Measurements from ENCODE around the gene KCNJ10.

KCNJ10 gene

GRCh38 chr1:160090760-160091159 is 20.8 kb upstream of the KCNJ10 start:
- Histone ChIP-seq H2AFZ (ENCODE audit: low read length) (no peak overlapping the region), H4K8ac (ENCODE audit: low read depth, low read length) (no peak overlapping the region), H3K4me2 (ENCODE audit: insufficient read depth, low read length, poor library complexity, severe bottlenecking) (no peak overlapping the region), H3K4me3 (ENCODE audit: low read length in 2 of 2) (no peak overlapping the region), H3K27me3 (ENCODE audit: control insufficient read depth in 3 of 3, insufficient read depth in 3 of 3, low read depth in 1 of 3, low read length in 3 of 3) (no peaks in the 10 kb centered on the region), H3K4ac (ENCODE audit: low read length) (no peak overlapping the region), H3K9ac (ENCODE audit: low read depth, low read length, poor library complexity) (no peak overlapping the region), H2AK5ac (ENCODE audit: low read depth, low read length) (no peak overlapping the region), H3K27ac (replicated peaks; ENCODE audit: low read length) (no peak overlapping the region), H3K79me1 (ENCODE audit: low read depth, low read length) (no peaks in the 10 kb centered on the region), H3K23ac (ENCODE audit: low read depth, low read length, poor library complexity) (no peak overlapping the region), H2BK15ac (ENCODE audit: low read length) (no peak overlapping the region), H2BK120ac (ENCODE audit: low read depth, low read length) (no peak overlapping the region), H3K36me3 (replicated peaks in 1 of 2; ENCODE audit: control insufficient read depth in 2 of 2, insufficient read depth in 2 of 2, low read length in 2 of 2) (peaks cover 0 to 8% of the 10 kb centered on the region in 2 donors), H3K4me1 (ENCODE audit: control insufficient read depth in 2 of 2, insufficient read depth in 1 of 2, low read depth in 1 of 2, low read length in 2 of 2) (peaks cover 7% of the 10 kb centered on the region in 2 donors), H2BK12ac (ENCODE audit: low read length) (no peak overlapping the region), H3K9me3 (replicated peaks in 1 of 2; ENCODE audit: control insufficient read depth in 2 of 2, insufficient read depth in 1 of 2, low read depth in 1 of 2, low read length in 2 of 2) (no peaks in the 10 kb centered on the region), H3K14ac (ENCODE audit: low read length) (no peak overlapping the region), H4K91ac (ENCODE audit: low read depth, low read length, poor library complexity) (no peak overlapping the region), H3K18ac (ENCODE audit: low read length) (no peak overlapping the region), H2BK5ac (ENCODE audit: low read length) (peak overlapping the region; percentile 16)
- no peak for DNase-seq (ENCODE audit: low spot score)
- WGBS, 2 donors (ENCODE audit: extremely low coverage in 2 of 2, insufficient read length in 2 of 2, insufficient replicate concordance in 1 of 2): no CpG with 5 or more reads among the region's 4 CpGs

GRCh38 chr1:160089883-160090282 is 19.9 kb upstream of the KCNJ10 start:
- no CpG with 5 or more reads among the region's 3 CpGs for WGBS, 2 donors (ENCODE audit: extremely low coverage in 2 of 2, insufficient read length in 2 of 2, insufficient replicate concordance in 1 of 2)
- no peak for DNase-seq (ENCODE audit: low spot score)
- Histone ChIP-seq H3K23ac (ENCODE audit: low read depth, low read length, poor library complexity) (no peak overlapping the region), H2BK5ac (ENCODE audit: low read length) (no peak overlapping the region), H2BK15ac (ENCODE audit: low read length) (no peak overlapping the region), H3K4me1 (ENCODE audit: control insufficient read depth in 2 of 2, insufficient read depth in 1 of 2, low read depth in 1 of 2, low read length in 2 of 2) (peaks cover 0 to 3% of the 10 kb centered on the region in 2 donors), H3K9ac (ENCODE audit: low read depth, low read length, poor library complexity) (no peak overlapping the region), H2AFZ (ENCODE audit: low read length) (no peak overlapping the region), H4K8ac (ENCODE audit: low read depth, low read length) (no peak overlapping the region), H3K4me3 (ENCODE audit: low read length in 2 of 2) (no peak overlapping the region), H3K4me2 (ENCODE audit: insufficient read depth, low read length, poor library complexity, severe bottlenecking) (no peak overlapping the region), H3K4ac (ENCODE audit: low read length) (no peak overlapping the region), H3K18ac (ENCODE audit: low read length) (no peak overlapping the region), H2BK120ac (ENCODE audit: low read depth, low read length) (no peak overlapping the region), H3K79me1 (ENCODE audit: low read depth, low read length) (no peaks in the 10 kb centered on the region), H3K27me3 (ENCODE audit: control insufficient read depth in 3 of 3, insufficient read depth in 3 of 3, low read depth in 1 of 3, low read length in 3 of 3) (no peaks in the 10 kb centered on the region), H3K27ac (replicated peaks; ENCODE audit: low read length) (no peak overlapping the region), H3K9me3 (replicated peaks in 1 of 2; ENCODE audit: control insufficient read depth in 2 of 2, insufficient read depth in 1 of 2, low read depth in 1 of 2, low read length in 2 of 2) (no peaks in the 10 kb centered on the region), H2AK5ac (ENCODE audit: low read depth, low read length) (no peak overlapping the region), H3K14ac (ENCODE audit: low read length) (no peak overlapping the region), H4K91ac (ENCODE audit: low read depth, low read length, poor library complexity) (no peak overlapping the region), H2BK12ac (ENCODE audit: low read length) (no peak overlapping the region), H3K36me3 (replicated peaks in 1 of 2; ENCODE audit: control insufficient read depth in 2 of 2, insufficient read depth in 2 of 2, low read length in 2 of 2) (peaks cover 0 to 8% of the 10 kb centered on the region in 2 donors)

- H4K91ac ChIP-seq (ENCODE audit: low read depth, low read length, poor library complexity): no peak overlapping the region
- H2BK12ac ChIP-seq (ENCODE audit: low read length): no peak overlapping the region
- H3K9me3 ChIP-seq (replicated peaks in 1 of 2; ENCODE audit: control insufficient read depth in 2 of 2, insufficient read depth in 1 of 2, low read depth in 1 of 2, low read length in 2 of 2): no peaks in the 10 kb centered on the region
- no peak overlapping the region for H2BK120ac ChIP-seq (ENCODE audit: low read depth, low read length)
- H2BK5ac ChIP-seq (ENCODE audit: low read length): no peak overlapping the region
- H3K14ac ChIP-seq (ENCODE audit: low read length): no peak overlapping the region
- H3K18ac ChIP-seq (ENCODE audit: low read length): no peak overlapping the region
- no peak overlapping the region for H3K9ac ChIP-seq (ENCODE audit: low read depth, low read length, poor library complexity)
- DNase-seq (ENCODE audit: low spot score): no peak
- no peak overlapping the region for H3K4me3 ChIP-seq (ENCODE audit: low read length in 2 of 2)
- H3K4ac ChIP-seq (ENCODE audit: low read length): no peak overlapping the region
- H2BK15ac ChIP-seq (ENCODE audit: low read length): no peak overlapping the region
- no peak overlapping the region for H3K4me2 ChIP-seq (ENCODE audit: insufficient read depth, low read length, poor library complexity, severe bottlenecking)
- peaks cover 3% of the 10 kb centered on the region in 2 donors for H3K4me1 ChIP-seq (ENCODE audit: control insufficient read depth in 2 of 2, insufficient read depth in 1 of 2, low read depth in 1 of 2, low read length in 2 of 2)
- H2AK5ac ChIP-seq (ENCODE audit: low read depth, low read length): no peak overlapping the region
- no peak overlapping the region for H4K8ac ChIP-seq (ENCODE audit: low read depth, low read length)
- WGBS, 2 donors (ENCODE audit: extremely low coverage in 2 of 2, insufficient read length in 2 of 2, insufficient replicate concordance in 1 of 2): no CpG with 5 or more reads among the region's 12 CpGs
- peaks cover 0 to 24% (median 13%) of the 10 kb centered on the region in 3 experiments for H3K27me3 ChIP-seq (ENCODE audit: control insufficient read depth in 3 of 3, insufficient read depth in 3 of 3, low read depth in 1 of 3, low read length in 3 of 3)
- H3K79me1 ChIP-seq (ENCODE audit: low read depth, low read length): no peaks in the 10 kb centered on the region
- no peaks in the 10 kb centered on the region for H3K36me3 ChIP-seq (replicated peaks in 1 of 2; ENCODE audit: control insufficient read depth in 2 of 2, insufficient read depth in 2 of 2, low read length in 2 of 2)
- H3K27ac ChIP-seq (replicated peaks; ENCODE audit: low read length): no peak overlapping the region
- no peak overlapping the region for H2AFZ ChIP-seq (ENCODE audit: low read length)
- no peak overlapping the region for H3K23ac ChIP-seq (ENCODE audit: low read depth, low read length, poor library complexity)
These were observed 17.2 kb upstream of the KCNJ10 start for GRCh38 chr1:160087118-160087662.

GRCh38 chr1:160086456-160086892 is 16.5 kb upstream of the KCNJ10 start:
- no peak for DNase-seq (ENCODE audit: low spot score)
- H2BK12ac ChIP-seq (ENCODE audit: low read length): no peak overlapping the region
- H4K91ac ChIP-seq (ENCODE audit: low read depth, low read length, poor library complexity): no peak overlapping the region
- H2BK15ac ChIP-seq (ENCODE audit: low read length): no peak overlapping the region
- H3K4ac ChIP-seq (ENCODE audit: low read length): no peak overlapping the region
- no peak overlapping the region for H3K23ac ChIP-seq (ENCODE audit: low read depth, low read length, poor library complexity)
- peaks cover 0 to 32% (median 19%) of the 10 kb centered on the region in 3 experiments for H3K27me3 ChIP-seq (ENCODE audit: control insufficient read depth in 3 of 3, insufficient read depth in 3 of 3, low read depth in 1 of 3, low read length in 3 of 3)
- no peak overlapping the region for H4K8ac ChIP-seq (ENCODE audit: low read depth, low read length)
- H2BK120ac ChIP-seq (ENCODE audit: low read depth, low read length): no peak overlapping the region
- H3K4me3 ChIP-seq (ENCODE audit: low read length in 2 of 2): no peak overlapping the region
- H3K79me1 ChIP-seq (ENCODE audit: low read depth, low read length): no peaks in the 10 kb centered on the region
- no peaks in the 10 kb centered on the region for H3K36me3 ChIP-seq (replicated peaks in 1 of 2; ENCODE audit: control insufficient read depth in 2 of 2, insufficient read depth in 2 of 2, low read length in 2 of 2)
- H3K4me1 ChIP-seq (ENCODE audit: control insufficient read depth in 2 of 2, insufficient read depth in 1 of 2, low read depth in 1 of 2, low read length in 2 of 2): peaks cover 3% of the 10 kb centered on the region in 2 donors
- H2AFZ ChIP-seq (ENCODE audit: low read length): no peak overlapping the region
- WGBS, 2 donors (ENCODE audit: extremely low coverage in 2 of 2, insufficient read length in 2 of 2, insufficient replicate concordance in 1 of 2): no CpG with 5 or more reads among the region's 5 CpGs
- no peak overlapping the region for H2AK5ac ChIP-seq (ENCODE audit: low read depth, low read length)
- H3K4me2 ChIP-seq (ENCODE audit: insufficient read depth, low read length, poor library complexity, severe bottlenecking): no peak overlapping the region
- no peak overlapping the region for H3K9ac ChIP-seq (ENCODE audit: low read depth, low read length, poor library complexity)
- no peak overlapping the region for H2BK5ac ChIP-seq (ENCODE audit: low read length)
- H3K18ac ChIP-seq (ENCODE audit: low read length): no peak overlapping the region
- no peak overlapping the region for H3K27ac ChIP-seq (replicated peaks; ENCODE audit: low read length)
- no peak overlapping the region for H3K14ac ChIP-seq (ENCODE audit: low read length)
- H3K9me3 ChIP-seq (replicated peaks in 1 of 2; ENCODE audit: control insufficient read depth in 2 of 2, insufficient read depth in 1 of 2, low read depth in 1 of 2, low read length in 2 of 2): no peaks in the 10 kb centered on the region

Measured in neuronal stem cell (in vitro differentiated cells).